Ovary (tissue), 3 donors: ENCODE results near the gene BBS12.

Experiments
- CTCF ChIP-seq, 3 donors: fragments of 450-650 bp in 2 of 3; fragments of 200-600 bp in 1 of 3; IDR thresholded peaks; one replicate each; pipeline versions ENCODE4 v1.5.1 to v1.8.0; 2016 to 2022; ENCODE audit warnings: antibody characterized with exemption in 3 of 3, mild to moderate bottlenecking in 1 of 3
- EP300 ChIP-seq: sonication (generic); formaldehyde crosslinking; IDR thresholded peaks from one replicate; pipeline ENCODE4 v1.6.1; 2017; ENCODE audit warnings: antibody characterized with exemption
- POLR2A ChIP-seq: fragments of 450-650 bp; IDR thresholded peaks from one replicate; pipeline ENCODE4 v1.6.1; 2017; ENCODE audit warnings: antibody characterized with exemption, mild to moderate bottlenecking, moderate library complexity
- donor health status: DM: no; HTN: no; CAD: no.

GRCh38 chr4:122793811-122794210 lies 61.3 kb downstream of the BBS12 start:
- TF ChIP-seq CTCF (IDR thresholded peaks at IDR 0.05) (no peak), POLR2A (no peak), EP300 (no peak)
